Gastrocnemius medialis (tissue), 4 donors: Measurements from ENCODE around the gene SIMC1. TPM values are rescaled to one million over a fixed set of nuclear protein-coding genes. Genes with fewer than 3 reads are reported as not detected.

Source experiments
- ATAC-seq, 2 donors: fragments of 150-250 bp; one replicate each; pipeline ENCODE4 v1.9.1; 2016
- DNase-seq, 2 donors: peaks; one replicate each; pipeline ENCODE4 v3.0.0-alpha.2; 2019
- H3K27ac ChIP-seq, 4 donors: fragments of 200-600 bp; sonication (generic); 1 replicate in 1 of 4; 2 replicates in 3 of 4; pipeline ENCODE4 v1.5.1; 2016 to 2018; ENCODE audit warnings: mild to moderate bottlenecking in 2 of 4, moderate library complexity in 1 of 4
- H3K27me3 ChIP-seq, 3 donors: fragments of 200-600 bp; sonication (generic) in 2 of 3; 1 replicate in 1 of 3; 2 replicates in 2 of 3; pipeline versions ENCODE4 v1.5.1 to v1.6.0; 2016 to 2019; ENCODE audit warnings: mild to moderate bottlenecking in 1 of 3, moderate library complexity in 1 of 3
- H3K36me3 ChIP-seq, 2 donors: fragments of 200-600 bp; sonication (generic) in 1 of 2; one replicate each; pipeline ENCODE4 v1.5.1; 2017 to 2018
- H3K4me1 ChIP-seq, 2 donors: fragments of 200-600 bp; sonication (generic) in 1 of 2; one replicate each; pipeline ENCODE4 v1.5.1; 2016 to 2017; ENCODE audit warnings: mild to moderate bottlenecking in 2 of 2
- H3K4me3 ChIP-seq, 4 donors: fragments of 200-600 bp; sonication (generic) in 3 of 4; 1 replicate in 1 of 4; 2 replicates in 3 of 4; pipeline ENCODE4 v1.5.1; 2016 to 2019; ENCODE audit warnings: mild to moderate bottlenecking in 2 of 4
- H3K9me3 ChIP-seq, 3 donors: fragments of 200-600 bp; sonication (generic) in 2 of 3; 1 replicate in 1 of 3; 2 replicates in 2 of 3; pipeline ENCODE4 v1.5.1; 2016 to 2019
- POLR2A ChIP-seq, 2 donors: fragments of 450-650 bp; IDR thresholded peaks; one replicate each; pipeline ENCODE4 v1.6.1; 2017; ENCODE audit warnings: antibody characterized with exemption in 2 of 2, mild to moderate bottlenecking in 2 of 2, moderate library complexity in 2 of 2
- in situ Hi-C, 4 donors: fragments of 200-750 bp; cut with MboI; loops; one replicate each; pipeline versions ENCODE4 v1.15.0 to v1.8.0; 2017; ENCODE audit warnings: low sequenced_read_pairs in 4 of 4
- intact Hi-C: fragments of 100-400 bp; cut with DNase I; formaldehyde crosslinking; loops from one replicate; pipeline ENCODE4 v1.15.1; 2023; ENCODE audit warnings: low total_unique reads
- total RNA-seq, 4 donors: library from RNA; depleted of rRNA; stranded (reverse); fragments of >200 nt; gene quantifications; one replicate each; pipeline versions ENCODE4 v1.1.0 to v1.2.3, GENCODE V29; 2016
- TF ChIP-seq, protein P1 (sequence below), 5 experiments: fragments of 450-650 bp in 3 of 5; fragments of 200-600 bp in 2 of 5; sonication (generic) in 2 of 5; IDR thresholded peaks in 4 of 5; conservative IDR thresholded peaks in 1 of 5; 1 replicate in 4 of 5; 2 replicates in 1 of 5; pipeline ENCODE4 v1.5.1; 2016 to 2019; ENCODE audit warnings: antibody characterized with exemption in 5 of 5, mild to moderate bottlenecking in 3 of 5, moderate library complexity in 3 of 5

The SIMC1 gene
- total RNA-seq, 4 donors from 2014 or later: 5.1 to 45.8 (median 11.5) TPM

DNA sequence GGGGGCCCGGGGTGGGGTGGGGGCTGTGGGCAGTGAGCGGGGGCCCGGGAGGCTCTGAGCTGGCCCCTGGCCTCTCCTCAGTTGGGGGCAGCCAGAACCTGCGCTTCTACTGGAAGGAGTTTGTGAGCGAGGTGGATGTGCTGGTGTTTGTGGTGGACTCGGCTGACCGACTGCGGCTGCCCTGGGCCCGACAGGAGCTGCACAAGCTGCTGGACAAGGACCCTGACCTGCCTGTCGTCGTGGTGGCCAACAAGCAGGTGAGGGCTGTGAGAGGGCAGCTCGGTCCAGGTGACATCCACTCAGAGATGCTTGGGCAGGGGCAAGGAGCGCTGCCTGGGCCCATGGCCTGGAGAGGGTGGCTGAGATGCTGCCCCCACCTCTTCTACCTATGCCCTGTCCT is 130.5 kb downstream of the SIMC1 start:
- TF ChIP-seq, protein P1, sequence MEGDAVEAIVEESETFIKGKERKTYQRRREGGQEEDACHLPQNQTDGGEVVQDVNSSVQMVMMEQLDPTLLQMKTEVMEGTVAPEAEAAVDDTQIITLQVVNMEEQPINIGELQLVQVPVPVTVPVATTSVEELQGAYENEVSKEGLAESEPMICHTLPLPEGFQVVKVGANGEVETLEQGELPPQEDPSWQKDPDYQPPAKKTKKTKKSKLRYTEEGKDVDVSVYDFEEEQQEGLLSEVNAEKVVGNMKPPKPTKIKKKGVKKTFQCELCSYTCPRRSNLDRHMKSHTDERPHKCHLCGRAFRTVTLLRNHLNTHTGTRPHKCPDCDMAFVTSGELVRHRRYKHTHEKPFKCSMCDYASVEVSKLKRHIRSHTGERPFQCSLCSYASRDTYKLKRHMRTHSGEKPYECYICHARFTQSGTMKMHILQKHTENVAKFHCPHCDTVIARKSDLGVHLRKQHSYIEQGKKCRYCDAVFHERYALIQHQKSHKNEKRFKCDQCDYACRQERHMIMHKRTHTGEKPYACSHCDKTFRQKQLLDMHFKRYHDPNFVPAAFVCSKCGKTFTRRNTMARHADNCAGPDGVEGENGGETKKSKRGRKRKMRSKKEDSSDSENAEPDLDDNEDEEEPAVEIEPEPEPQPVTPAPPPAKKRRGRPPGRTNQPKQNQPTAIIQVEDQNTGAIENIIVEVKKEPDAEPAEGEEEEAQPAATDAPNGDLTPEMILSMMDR (IDR thresholded peaks at IDR 0.05 in 4 of 5, conservative IDR thresholded peaks at IDR 0.05 in 1 of 5): no peak
- no peak for TF ChIP-seq POLR2A (IDR thresholded peaks at IDR 0.05)
- Histone ChIP-seq H3K36me3 (peaks cover 0 to 9% of the 10 kb centered on the region in 2 donors), H3K4me3 (no peak overlapping the region), H3K4me1 (peaks cover 54 to 63% of the 10 kb centered on the region in 2 donors), H3K27ac (peak overlapping the region; percentile 95 to 97 (median 96)), H3K27me3 (no peaks in the 10 kb centered on the region), H3K9me3 (no peaks in the 10 kb centered on the region)
- intact Hi-C loops (no loop called here), in situ Hi-C loops (no loop called here)
- ATAC-seq (no peak), DNase-seq (no peak)

DNA sequence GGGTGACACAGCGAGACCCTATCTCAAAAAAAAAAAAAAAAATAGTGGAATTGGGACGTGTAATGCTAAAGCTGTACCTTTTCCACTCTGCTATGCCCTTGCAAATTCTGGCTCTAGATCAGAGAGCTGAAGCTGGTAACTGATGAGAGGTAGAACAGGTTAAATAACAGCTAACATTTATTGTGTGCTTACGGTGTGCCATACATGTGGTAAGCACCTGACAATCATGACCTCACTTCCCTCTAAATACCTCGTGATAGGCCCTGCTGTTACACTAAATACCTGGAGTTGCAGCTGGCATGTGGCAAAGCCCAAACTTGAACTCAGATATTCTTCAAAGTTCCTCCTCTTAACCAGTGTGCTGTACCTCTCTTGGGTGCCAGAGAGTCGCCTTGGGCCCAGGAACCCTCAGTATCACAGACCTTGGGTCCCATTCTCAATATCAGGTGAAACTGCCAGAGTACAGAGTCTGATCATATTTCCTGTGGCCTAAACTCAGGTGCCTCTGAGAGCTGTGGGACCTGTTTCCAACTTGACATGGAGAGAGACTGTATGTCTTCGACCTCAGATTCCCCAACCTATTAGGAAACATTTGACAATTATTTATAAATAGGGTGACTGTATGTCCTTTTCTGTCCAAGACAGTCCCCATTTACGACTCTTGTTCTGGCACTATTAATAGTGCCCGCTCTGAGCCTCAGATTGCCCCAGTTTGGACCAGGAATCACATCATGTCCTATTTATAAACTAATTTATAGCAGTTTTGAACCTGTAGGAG is 131.9 kb downstream of the SIMC1 start:
- H3K27ac ChIP-seq: peak overlapping the region; percentile 95 to 97 (median 96)
- no peak for TF ChIP-seq POLR2A (IDR thresholded peaks at IDR 0.05)
- TF ChIP-seq, protein P1 (IDR thresholded peaks at IDR 0.05 in 4 of 5, conservative IDR thresholded peaks at IDR 0.05 in 1 of 5): no peak
- in situ Hi-C loops: no loop called here
- H3K27me3 ChIP-seq: no peaks in the 10 kb centered on the region
- H3K9me3 ChIP-seq: no peaks in the 10 kb centered on the region
- peaks cover 57 to 62% of the 10 kb centered on the region in 2 donors for H3K4me1 ChIP-seq
- H3K4me3 ChIP-seq: no peak overlapping the region
- H3K36me3 ChIP-seq: peaks cover 0 to 9% of the 10 kb centered on the region in 2 donors
- DNase-seq: peak; percentile 67 to 87
- intact Hi-C loops: loop anchor here (2.0 kb wide), 1 partner anchor 19 kb away; the partner anchor contains the start of genes HIGD2A and NOP16
- ATAC-seq: peak; percentile 69 to 71

DNA sequence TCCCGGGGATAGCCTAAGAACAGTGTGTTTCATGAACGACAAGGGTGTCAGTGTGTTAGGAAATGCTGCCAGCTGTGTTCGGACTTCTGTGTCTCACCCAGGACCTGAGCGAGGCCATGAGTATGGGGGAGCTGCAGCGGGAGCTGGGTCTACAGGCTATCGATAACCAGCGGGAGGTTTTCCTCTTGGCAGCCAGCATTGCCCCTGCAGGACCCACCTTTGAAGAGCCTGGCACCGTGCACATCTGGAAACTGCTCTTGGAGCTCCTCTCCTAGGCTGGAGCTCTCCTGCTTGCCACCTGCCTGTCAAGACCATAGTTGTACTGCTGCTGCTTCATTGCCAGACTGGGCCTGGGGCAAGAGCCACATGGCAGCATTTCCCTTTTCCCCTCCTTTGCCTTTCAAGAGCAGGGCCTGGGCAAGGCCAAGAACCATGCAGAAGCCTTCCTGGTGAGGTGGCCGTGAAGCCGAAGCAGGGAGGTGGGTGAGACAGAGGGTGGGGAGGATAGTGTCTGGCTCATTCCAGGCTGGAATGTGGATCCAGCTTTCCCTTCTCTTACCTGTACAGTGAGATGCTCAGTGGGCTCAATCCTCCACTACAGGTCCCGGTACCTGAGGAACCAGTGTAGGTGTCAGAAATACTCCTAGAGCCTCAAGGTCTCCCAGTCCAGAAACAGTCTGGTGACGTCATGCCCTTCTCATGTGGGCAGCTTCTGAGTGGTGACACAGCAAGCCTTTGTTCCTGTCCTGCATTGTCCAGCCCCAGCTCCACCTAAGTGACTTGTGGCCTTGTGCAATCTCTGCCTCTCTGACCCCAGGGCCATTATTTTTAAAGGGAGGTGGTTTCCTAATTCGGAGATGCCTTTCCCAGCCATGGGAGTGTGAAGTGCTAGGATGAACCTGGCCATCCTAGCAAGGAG is 133.7 kb downstream of the SIMC1 start:
- peaks cover 52 to 59% of the 10 kb centered on the region in 2 donors for H3K4me1 ChIP-seq
- in situ Hi-C loops: no loop called here
- peak overlapping the region; percentile 95 to 97 (median 96) for H3K27ac ChIP-seq
- H3K27me3 ChIP-seq: no peaks in the 10 kb centered on the region
- DNase-seq (peak; percentile 78 to 94), ATAC-seq (peak; percentile 48 to 55)
- H3K36me3 ChIP-seq: peaks cover 0 to 9% of the 10 kb centered on the region in 2 donors
- intact Hi-C loops: loop anchor here (2.0 kb wide), 1 partner anchor 17 kb away; the partner anchor contains the start of genes HIGD2A and NOP16
- H3K4me3 ChIP-seq: peak overlapping the region in 1 of 4 donors; percentile 5
- TF ChIP-seq, protein P1 (IDR thresholded peaks at IDR 0.05 in 4 of 5, conservative IDR thresholded peaks at IDR 0.05 in 1 of 5): no peak
- peak; percentile 31 to 44 for TF ChIP-seq POLR2A (IDR thresholded peaks at IDR 0.05)
- no peaks in the 10 kb centered on the region for H3K9me3 ChIP-seq

DNA sequence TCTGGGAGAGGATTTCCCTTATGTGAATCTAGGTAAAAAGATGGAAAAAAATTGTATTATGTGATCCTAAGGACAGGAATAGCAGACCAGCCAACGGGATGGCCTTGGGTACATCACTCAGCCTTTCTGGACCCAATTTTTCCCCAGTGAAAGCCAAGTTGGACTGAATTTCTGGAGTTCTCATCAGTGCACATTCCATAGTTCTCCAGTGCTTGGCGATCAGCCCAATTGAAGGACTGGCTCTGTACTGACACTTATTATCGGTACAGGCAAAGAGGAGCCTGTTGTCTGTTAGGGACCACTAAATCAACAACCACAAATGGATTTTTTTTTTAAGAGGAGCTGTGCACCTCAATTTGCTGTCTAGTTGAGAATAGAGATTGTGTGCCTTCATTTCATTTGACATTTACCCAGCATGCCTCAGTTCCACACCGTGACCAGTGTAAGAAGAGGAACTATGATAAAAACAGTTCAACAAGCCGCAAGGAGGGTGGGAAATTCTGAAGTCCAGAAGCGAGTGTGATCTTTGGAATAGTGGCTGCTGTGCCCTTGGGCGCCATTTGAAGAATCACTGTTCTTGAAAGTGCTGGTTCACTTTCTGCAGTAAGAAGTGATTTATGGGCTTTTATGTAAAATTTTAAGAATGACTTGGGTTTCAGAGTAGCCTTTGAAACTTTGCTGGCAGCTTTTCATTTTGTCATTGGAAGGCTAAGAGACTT is 135.0 kb downstream of the SIMC1 start:
- no peaks in the 10 kb centered on the region for H3K27me3 ChIP-seq
- intact Hi-C loops: no loop called here
- no peak for ATAC-seq
- H3K36me3 ChIP-seq: no peaks in the 10 kb centered on the region
- H3K9me3 ChIP-seq: no peaks in the 10 kb centered on the region
- TF ChIP-seq, protein P1 (IDR thresholded peaks at IDR 0.05 in 4 of 5, conservative IDR thresholded peaks at IDR 0.05 in 1 of 5): no peak
- no peak for TF ChIP-seq POLR2A (IDR thresholded peaks at IDR 0.05)
- in situ Hi-C loops: no loop called here
- no peak overlapping the region for H3K4me3 ChIP-seq
- peak overlapping the region; percentile 95 to 97 (median 96) for H3K27ac ChIP-seq
- peaks cover 51 to 53% of the 10 kb centered on the region in 2 donors for H3K4me1 ChIP-seq
- DNase-seq: peak in 1 of 2 donors; percentile 33
